Hepatocyte (in vitro differentiated cells): ENCODE measurements around the gene POU1F1. TPM values are rescaled to one million over a fixed set of nuclear protein-coding genes. Genes with fewer than 3 reads are reported as not detected.

ENCODE experiments used
- DNase-seq: peaks from one replicate; pipeline ENCODE4 v3.0.0-alpha.2; 2016; ENCODE audit warnings: low spot score
- H2AFZ ChIP-seq: fragments of 200-600 bp; sonication (generic); 2 replicates; pipeline ENCODE4 v1.6.0; 2016; ENCODE audit warnings: antibody characterized with exemption, mild to moderate bottlenecking
- H3K27ac ChIP-seq: fragments of 200-600 bp; sonication (generic); 2 replicates; pipeline ENCODE4 v1.5.1; 2016; ENCODE audit warnings: mild to moderate bottlenecking
- H3K27me3 ChIP-seq: fragments of 200-600 bp; sonication (generic); 2 replicates; pipeline ENCODE4 v1.6.1; 2016
- H3K36me3 ChIP-seq: fragments of 200-600 bp; sonication (generic); replicated peaks from 2 replicates; pipeline ENCODE4 v1.5.1; 2016; ENCODE audit warnings: low read depth; ENCODE audit not compliant: insufficient read depth
- H3K4me1 ChIP-seq: fragments of 200-600 bp; sonication (generic); 2 replicates; pipeline ENCODE4 v1.5.1; 2016; ENCODE audit warnings: mild to moderate bottlenecking, moderate library complexity; ENCODE audit not compliant: insufficient read depth
- H3K4me2 ChIP-seq: fragments of 200-600 bp; sonication (generic); 2 replicates; pipeline ENCODE4 v1.6.0; 2016
- H3K4me3 ChIP-seq: fragments of 200-600 bp; sonication (generic); 2 replicates; pipeline ENCODE4 v1.5.1; 2016; ENCODE audit warnings: mild to moderate bottlenecking
- H3K79me2 ChIP-seq: fragments of 200-600 bp; sonication (generic); 2 replicates; pipeline ENCODE4 v1.6.0; 2017; ENCODE audit warnings: mild to moderate bottlenecking
- H3K9me2 ChIP-seq: fragments of 200-600 bp; sonication (generic); replicated peaks from 2 replicates; pipeline ENCODE4 v1.6.0; 2017; ENCODE audit warnings: mild to moderate bottlenecking; ENCODE audit not compliant: insufficient read depth
- H3K9me3 ChIP-seq: fragments of 200-600 bp; sonication (generic); 2 replicates; pipeline ENCODE4 v1.5.1; 2016; ENCODE audit warnings: low read depth, mild to moderate bottlenecking
- H4K20me1 ChIP-seq: fragments of 200-600 bp; sonication (generic); 2 replicates; pipeline ENCODE4 v1.6.0; 2016; ENCODE audit warnings: mild to moderate bottlenecking; ENCODE audit not compliant: insufficient read depth, poor library complexity, severe bottlenecking
- EZH2 ChIP-seq: fragments of 200-600 bp; sonication (generic); IDR thresholded peaks from 2 replicates; pipeline ENCODE4 v1.6.1; 2016; ENCODE audit warnings: antibody characterized with exemption, mild to moderate bottlenecking, borderline replicate concordance
- EZH2phosphoT487 ChIP-seq: fragments of 200-600 bp; sonication (generic); IDR thresholded peaks from one replicate; pipeline ENCODE4 v1.6.1; 2018; ENCODE audit warnings: antibody characterized with exemption, mild to moderate bottlenecking, low read depth, moderate library complexity; ENCODE audit not compliant: unreplicated experiment, severe bottlenecking
- WGBS: methylation state at CpG from one replicate; pipeline ENCODE4 v1.1.6; 2016; ENCODE audit warnings: low lambda C conversion rate; ENCODE audit errors: missing lambda C conversion rate; 5-methylcytosine and 5-hydroxymethylcytosine counted together
- microRNA-seq: library from miRNA; unstranded; fragments of <30 nt; microRNA quantifications from one replicate; pipeline ENCODE4, GENCODE V29; 2017
- polyA plus RNA-seq: library from polyadenylated mRNA; unstranded; fragments of >200 nt; fragmentation: Nextera tagmentation; extraction: Ambion mirVana; gene quantifications from 2 replicates; pipeline ENCODE4 v1.2.1, GENCODE V29; 2016
- small RNA-seq: library from RNA; depleted of rRNA; stranded (forward); fragments of <200 nt; gene quantifications from one replicate; pipeline ENCODE3, GENCODE V24; 2014
- total RNA-seq: library from RNA; depleted of rRNA; stranded (reverse); fragments of >200 nt; gene quantifications from 2 replicates; pipeline ENCODE4 v1.2.3, GENCODE V29; 2014
- TF ChIP-seq, protein P1 (sequence below): fragments of 200-600 bp; sonication (generic); IDR thresholded peaks from 2 replicates; pipeline ENCODE4 v1.5.1; 2016; ENCODE audit warnings: antibody characterized with exemption, mild to moderate bottlenecking; ENCODE audit not compliant: poor library complexity

Gene POU1F1
- total and polyA plus RNA-seq, 2 experiments from 2014 or later: not detected

DNA sequence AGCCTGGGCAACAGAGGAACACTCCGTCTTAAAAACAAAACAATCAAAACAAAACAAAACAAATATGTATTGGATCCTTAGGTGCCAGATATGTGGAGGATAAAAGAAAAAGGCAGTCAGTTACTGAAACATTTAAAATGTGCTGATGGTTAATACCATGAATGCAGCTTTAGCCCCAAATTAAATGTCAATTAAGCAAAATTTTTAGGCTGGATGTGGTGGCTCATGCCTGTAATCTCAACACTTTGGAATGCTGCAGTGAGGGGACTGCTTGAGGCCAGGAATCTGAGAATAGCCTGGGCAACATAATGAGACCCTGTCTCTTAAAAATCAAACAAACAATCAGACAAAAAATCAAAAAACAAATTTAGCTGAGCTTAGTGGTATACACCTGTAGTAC, 57.8 kb downstream of the POU1F1 start:
- Histone ChIP-seq H3K27ac (no peak overlapping the region), H3K27me3 (no peaks in the 10 kb centered on the region), H4K20me1 (no peaks in the 10 kb centered on the region), H3K4me1 (no peaks in the 10 kb centered on the region), H3K9me3 (no peaks in the 10 kb centered on the region), H3K4me3 (no peak overlapping the region), H2AFZ (no peak overlapping the region), H3K79me2 (no peaks in the 10 kb centered on the region), H3K4me2 (no peak overlapping the region), H3K9me2 (no peaks in the 10 kb centered on the region), H3K36me3 (no peaks in the 10 kb centered on the region)
- DNase-seq: no peak
- WGBS: 96% methylated on average over 1 of the region's 1 CpG
- TF ChIP-seq EZH2 (no peak), EZH2phosphoT487 (no peak)
- TF ChIP-seq, protein P1, sequence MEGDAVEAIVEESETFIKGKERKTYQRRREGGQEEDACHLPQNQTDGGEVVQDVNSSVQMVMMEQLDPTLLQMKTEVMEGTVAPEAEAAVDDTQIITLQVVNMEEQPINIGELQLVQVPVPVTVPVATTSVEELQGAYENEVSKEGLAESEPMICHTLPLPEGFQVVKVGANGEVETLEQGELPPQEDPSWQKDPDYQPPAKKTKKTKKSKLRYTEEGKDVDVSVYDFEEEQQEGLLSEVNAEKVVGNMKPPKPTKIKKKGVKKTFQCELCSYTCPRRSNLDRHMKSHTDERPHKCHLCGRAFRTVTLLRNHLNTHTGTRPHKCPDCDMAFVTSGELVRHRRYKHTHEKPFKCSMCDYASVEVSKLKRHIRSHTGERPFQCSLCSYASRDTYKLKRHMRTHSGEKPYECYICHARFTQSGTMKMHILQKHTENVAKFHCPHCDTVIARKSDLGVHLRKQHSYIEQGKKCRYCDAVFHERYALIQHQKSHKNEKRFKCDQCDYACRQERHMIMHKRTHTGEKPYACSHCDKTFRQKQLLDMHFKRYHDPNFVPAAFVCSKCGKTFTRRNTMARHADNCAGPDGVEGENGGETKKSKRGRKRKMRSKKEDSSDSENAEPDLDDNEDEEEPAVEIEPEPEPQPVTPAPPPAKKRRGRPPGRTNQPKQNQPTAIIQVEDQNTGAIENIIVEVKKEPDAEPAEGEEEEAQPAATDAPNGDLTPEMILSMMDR: no peak

Small RNA genes within 50 kb of the gene (microRNA-seq; reads per million reads assigned to microRNA genes)
- not detected for gene MIR4795

Small RNA genes within 50 kb of the gene (small RNA-seq; reads per million reads assigned to genes)
- gene MIR4795: not detected

Other genes starting within 250 kb of the POU1F1 start
- 71.5 and 79.3 TPM in 2 replicates for gene CHMP2B, start 49.3 kb downstream of the POU1F1 start, total RNA-seq
- 54.5 and 69.5 TPM in 2 replicates for gene CHMP2B, start 49.3 kb downstream of the POU1F1 start, polyA plus RNA-seq